ENCODE data around the gene YWHAG.
A peak's percentile ranks its signal among the peaks of the same experiment; 100 is the strongest.

Gene YWHAG

DNA sequence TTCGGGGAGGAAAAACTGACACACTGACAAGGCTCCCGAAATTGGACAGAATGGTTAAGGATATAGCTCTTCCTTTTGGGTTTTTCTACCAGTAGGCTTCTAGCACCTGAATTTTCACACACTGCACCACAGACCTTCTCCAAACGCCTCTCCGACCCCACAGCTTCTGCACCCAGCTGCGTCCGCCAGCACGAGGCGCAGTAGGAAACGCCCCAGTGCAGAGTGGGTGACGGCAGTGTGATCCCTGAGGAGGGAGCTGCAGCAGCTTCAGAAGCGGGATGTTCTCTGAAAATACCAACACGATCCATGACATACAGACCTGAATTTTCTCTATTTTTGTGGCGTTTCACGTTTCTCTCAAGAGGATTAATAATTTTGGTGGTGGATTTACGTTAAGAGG lies 30.4 kb downstream of the YWHAG start:
- Histone ChIP-seq H3K4me1 (ENCODE audit: control insufficient read depth, insufficient read depth, low read length) (no peaks in the 10 kb centered on the region), H3K27ac (ENCODE audit: insufficient read depth, low read depth, low read length, poor library complexity, severe bottlenecking) (no peak overlapping the region), H3K36me3 (ENCODE audit: control insufficient read depth, insufficient read depth, low read length) (peaks cover 21% of the 10 kb centered on the region), H3K27me3 (ENCODE audit: control insufficient read depth, insufficient read depth, low read length, poor library complexity, severe bottlenecking) (no peaks in the 10 kb centered on the region), H3K4me3 (ENCODE audit: insufficient read depth, low read depth, low read length) (no peak overlapping the region), H3K9me3 (ENCODE audit: control insufficient read depth, low read length) (no peaks in the 10 kb centered on the region)
- 93 to 94% methylated on average over 15 of the region's 15 CpGs for WGBS, 2 experiments

DNA sequence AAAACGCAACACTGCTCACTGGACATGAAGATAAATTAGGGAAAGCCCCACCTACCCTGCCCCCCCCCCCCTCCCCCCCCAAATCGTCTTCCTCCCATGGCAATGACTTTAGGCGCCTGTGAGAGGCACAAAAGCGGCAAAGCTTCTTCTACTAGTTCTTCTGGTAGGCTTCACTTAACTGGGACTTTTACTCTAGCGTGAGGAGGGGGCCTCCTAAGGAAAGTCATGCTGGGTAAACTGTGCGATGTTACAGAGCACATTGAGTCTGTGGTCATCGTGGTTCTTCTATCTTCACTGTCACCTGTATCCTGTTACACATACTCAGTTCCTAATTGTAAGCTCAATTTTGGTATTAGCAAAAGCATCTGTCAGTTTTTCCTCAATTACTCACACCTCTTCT lies 31.2 kb downstream of the YWHAG start:
- Histone ChIP-seq H3K4me1 (ENCODE audit: control insufficient read depth, insufficient read depth, low read length) (no peaks in the 10 kb centered on the region), H3K9me3 (ENCODE audit: control insufficient read depth, low read length) (no peaks in the 10 kb centered on the region), H3K27ac (ENCODE audit: insufficient read depth, low read depth, low read length, poor library complexity, severe bottlenecking) (no peak overlapping the region), H3K4me3 (ENCODE audit: insufficient read depth, low read depth, low read length) (no peak overlapping the region), H3K36me3 (ENCODE audit: control insufficient read depth, insufficient read depth, low read length) (peaks cover 21% of the 10 kb centered on the region), H3K27me3 (ENCODE audit: control insufficient read depth, insufficient read depth, low read length, poor library complexity, severe bottlenecking) (no peaks in the 10 kb centered on the region)
- WGBS, 2 experiments = 92 to 95% methylated on average over 5 to 7 of the region's 7 CpGs

GRCh38 chr7:76326646-76327233 lies 32.1 kb downstream of the YWHAG start:
- H3K4me1 ChIP-seq (ENCODE audit: control insufficient read depth, insufficient read depth, low read length) = no peaks in the 10 kb centered on the region
- H3K36me3 ChIP-seq (ENCODE audit: control insufficient read depth, insufficient read depth, low read length) = peaks cover 21% of the 10 kb centered on the region
- no peak overlapping the region for H3K4me3 ChIP-seq (ENCODE audit: insufficient read depth, low read depth, low read length)
- H3K27me3 ChIP-seq (ENCODE audit: control insufficient read depth, insufficient read depth, low read length, poor library complexity, severe bottlenecking) = no peaks in the 10 kb centered on the region
- whole genome bisulfite sequencing, 2 experiments = 93 to 99% methylated on average over 5 of the region's 5 CpGs
- H3K9me3 ChIP-seq (ENCODE audit: control insufficient read depth, low read length) = no peaks in the 10 kb centered on the region
- H3K27ac ChIP-seq (ENCODE audit: insufficient read depth, low read depth, low read length, poor library complexity, severe bottlenecking) = no peak overlapping the region

GRCh38 chr7:76325811-76326210 lies 33.0 kb downstream of the YWHAG start:
- H3K36me3 ChIP-seq (ENCODE audit: control insufficient read depth, insufficient read depth, low read length) = peaks cover 21% of the 10 kb centered on the region
- no peaks in the 10 kb centered on the region for H3K27me3 ChIP-seq (ENCODE audit: control insufficient read depth, insufficient read depth, low read length, poor library complexity, severe bottlenecking)
- H3K9me3 ChIP-seq (ENCODE audit: control insufficient read depth, low read length) = no peaks in the 10 kb centered on the region
- no peak overlapping the region for H3K27ac ChIP-seq (ENCODE audit: insufficient read depth, low read depth, low read length, poor library complexity, severe bottlenecking)
- WGBS, 2 experiments = 94 to 97% methylated on average over 5 of the region's 5 CpGs
- H3K4me3 ChIP-seq (ENCODE audit: insufficient read depth, low read depth, low read length) = no peak overlapping the region
- no peaks in the 10 kb centered on the region for H3K4me1 ChIP-seq (ENCODE audit: control insufficient read depth, insufficient read depth, low read length)

GRCh38 chr7:76325092-76325491 lies 33.7 kb downstream of the YWHAG start:
- 96% methylated on average over 11 of the region's 11 CpGs for WGBS, 2 experiments
- H3K4me1 ChIP-seq (ENCODE audit: control insufficient read depth, insufficient read depth, low read length) = no peaks in the 10 kb centered on the region
- H3K27ac ChIP-seq (ENCODE audit: insufficient read depth, low read depth, low read length, poor library complexity, severe bottlenecking) = no peak overlapping the region
- no peaks in the 10 kb centered on the region for H3K9me3 ChIP-seq (ENCODE audit: control insufficient read depth, low read length)
- no peaks in the 10 kb centered on the region for H3K27me3 ChIP-seq (ENCODE audit: control insufficient read depth, insufficient read depth, low read length, poor library complexity, severe bottlenecking)
- peaks cover 15% of the 10 kb centered on the region for H3K36me3 ChIP-seq (ENCODE audit: control insufficient read depth, insufficient read depth, low read length)
- H3K4me3 ChIP-seq (ENCODE audit: insufficient read depth, low read depth, low read length) = no peak overlapping the region

GRCh38 chr7:76318488-76319353 lies 40.1 kb downstream of the YWHAG start:
- peak overlapping the region; percentile 89 for H3K27ac ChIP-seq (ENCODE audit: insufficient read depth, low read depth, low read length, poor library complexity, severe bottlenecking)
- 11 to 12% methylated on average over 25 of the region's 25 CpGs for WGBS, 2 experiments
- H3K4me1 ChIP-seq (ENCODE audit: control insufficient read depth, insufficient read depth, low read length) = peaks cover 6% of the 10 kb centered on the region
- H3K27me3 ChIP-seq (ENCODE audit: control insufficient read depth, insufficient read depth, low read length, poor library complexity, severe bottlenecking) = no peaks in the 10 kb centered on the region
- no peaks in the 10 kb centered on the region for H3K9me3 ChIP-seq (ENCODE audit: control insufficient read depth, low read length)
- H3K36me3 ChIP-seq (ENCODE audit: control insufficient read depth, insufficient read depth, low read length) = no peaks in the 10 kb centered on the region
- peak overlapping the region; percentile 69 for H3K4me3 ChIP-seq (ENCODE audit: insufficient read depth, low read depth, low read length)

- Histone ChIP-seq H3K9me3 (ENCODE audit: control insufficient read depth, low read length) (no peaks in the 10 kb centered on the region), H3K4me3 (ENCODE audit: insufficient read depth, low read depth, low read length) (peak overlapping the region; percentile 69), H3K27ac (ENCODE audit: insufficient read depth, low read depth, low read length, poor library complexity, severe bottlenecking) (peak overlapping the region; percentile 89), H3K36me3 (ENCODE audit: control insufficient read depth, insufficient read depth, low read length) (no peaks in the 10 kb centered on the region), H3K4me1 (ENCODE audit: control insufficient read depth, insufficient read depth, low read length) (peaks cover 6% of the 10 kb centered on the region), H3K27me3 (ENCODE audit: control insufficient read depth, insufficient read depth, low read length, poor library complexity, severe bottlenecking) (no peaks in the 10 kb centered on the region)
- WGBS, 2 experiments = 2 to 3% methylated on average over 50 of the region's 50 CpGs
Measured at GRCh38 chr7:76317782-76318487, 40.9 kb downstream of the YWHAG start.

DNA sequence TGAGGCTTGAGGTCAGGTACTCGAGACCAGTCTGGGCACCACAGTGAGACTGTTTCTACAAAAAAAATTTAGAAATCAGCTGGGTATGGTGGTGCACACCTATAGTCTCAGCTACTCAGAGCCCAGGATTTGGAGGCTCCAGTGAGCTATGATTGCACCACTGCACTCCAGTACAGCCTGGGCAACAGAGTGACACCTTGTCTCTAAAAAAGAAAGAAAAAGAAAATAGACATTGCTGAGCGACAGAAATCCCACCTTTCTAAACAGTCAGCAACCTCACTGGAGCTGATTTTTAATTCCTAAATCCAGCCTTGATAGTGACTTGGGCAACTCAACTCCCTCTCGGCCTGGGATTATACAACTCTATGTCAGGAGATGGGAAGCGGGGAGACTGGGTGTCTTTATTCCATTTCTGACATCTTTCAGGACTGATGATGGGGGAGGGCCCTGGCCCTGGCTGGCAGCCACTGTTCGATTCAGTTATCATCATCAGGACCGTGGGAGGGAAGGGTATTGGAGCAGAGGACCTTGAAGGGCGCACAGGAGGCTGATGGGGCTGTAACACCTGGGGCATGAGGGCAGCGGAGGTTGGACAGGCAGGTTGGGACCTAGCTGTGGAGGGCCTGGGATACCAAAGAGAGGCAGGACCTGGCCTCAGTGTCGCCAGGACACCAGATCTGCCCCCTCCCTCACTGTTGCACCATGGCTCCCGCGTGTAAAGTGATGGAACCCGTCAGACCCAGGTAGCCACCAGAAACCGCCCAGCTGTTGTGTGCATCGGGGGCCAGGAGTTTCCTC lies 41.6 kb downstream of the YWHAG start:
- H3K27ac ChIP-seq (ENCODE audit: insufficient read depth, low read depth, low read length, poor library complexity, severe bottlenecking) = peak overlapping the region; percentile 80
- H3K4me3 ChIP-seq (ENCODE audit: insufficient read depth, low read depth, low read length) = peak overlapping the region; percentile 69
- no peaks in the 10 kb centered on the region for H3K9me3 ChIP-seq (ENCODE audit: control insufficient read depth, low read length)
- H3K4me1 ChIP-seq (ENCODE audit: control insufficient read depth, insufficient read depth, low read length) = peaks cover 6% of the 10 kb centered on the region
- 72 to 74% methylated on average over 14 of the region's 14 CpGs for WGBS, 2 experiments
- H3K36me3 ChIP-seq (ENCODE audit: control insufficient read depth, insufficient read depth, low read length) = no peaks in the 10 kb centered on the region
- H3K27me3 ChIP-seq (ENCODE audit: control insufficient read depth, insufficient read depth, low read length, poor library complexity, severe bottlenecking) = no peaks in the 10 kb centered on the region

DNA sequence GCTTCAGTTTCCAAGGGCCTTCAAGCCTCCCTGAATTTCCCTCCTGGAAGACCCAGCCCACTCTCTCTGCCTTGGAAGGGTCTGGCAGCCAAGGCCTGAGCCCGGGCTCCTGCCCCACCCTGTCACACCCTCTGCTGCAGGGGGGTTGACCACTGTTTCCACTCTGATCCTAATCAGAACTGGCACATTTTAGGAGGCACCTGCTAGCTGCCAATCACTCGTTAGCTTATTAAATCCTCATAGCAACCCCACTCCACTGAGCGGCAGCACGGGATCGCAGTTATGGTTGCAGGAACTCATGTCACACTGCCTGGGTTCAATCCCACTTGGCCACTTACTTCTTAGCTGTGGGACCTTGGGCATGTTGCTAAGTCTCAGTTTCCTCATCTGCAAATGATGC lies 43.4 kb downstream of the YWHAG start:
- Histone ChIP-seq H3K36me3 (ENCODE audit: control insufficient read depth, insufficient read depth, low read length) (no peaks in the 10 kb centered on the region), H3K9me3 (ENCODE audit: control insufficient read depth, low read length) (no peaks in the 10 kb centered on the region), H3K4me3 (ENCODE audit: insufficient read depth, low read depth, low read length) (no peak overlapping the region), H3K27ac (ENCODE audit: insufficient read depth, low read depth, low read length, poor library complexity, severe bottlenecking) (no peak overlapping the region), H3K4me1 (ENCODE audit: control insufficient read depth, insufficient read depth, low read length) (peaks cover 6% of the 10 kb centered on the region), H3K27me3 (ENCODE audit: control insufficient read depth, insufficient read depth, low read length, poor library complexity, severe bottlenecking) (no peaks in the 10 kb centered on the region)
- WGBS, 2 experiments = 91 to 97% methylated on average over 5 of the region's 5 CpGs

Data from ectodermal cell (in vitro differentiated cells).